CD4-positive, alpha-beta T cell treated with Interleukin-6 at 100 ng/mL for 8 hours (primary cell): ENCODE data around the gene DUSP9.

Source experiments
- DNase-seq: peaks from one replicate; pipeline ENCODE4 v3.0.0-alpha.2; 2020; ENCODE audit warnings: mixed read lengths, low spot score

The DUSP9 gene

GRCh38 chrX:153622661-153623309 is 24.2 kb upstream of the DUSP9 start:
- DNase-seq, result no peak

GRCh38 chrX:153623310-153624029 is 23.5 kb upstream of the DUSP9 start:
- DNase-seq, result no peak

GRCh38 chrX:153624196-153625091 is 22.6 kb upstream of the DUSP9 start:
- DNase-seq, result no peak

- no peak for DNase-seq
Observed at GRCh38 chrX:153625271-153626024, 21.6 kb upstream of the DUSP9 start.

GRCh38 chrX:153626025-153626633 is 20.9 kb upstream of the DUSP9 start:
- no peak for DNase-seq

- DNase-seq, result no peak
Observed at GRCh38 chrX:153626863-153627674, 19.9 kb upstream of the DUSP9 start.

- no peak for DNase-seq
Observed at GRCh38 chrX:153627675-153628111, 19.3 kb upstream of the DUSP9 start.

GRCh38 chrX:153628129-153628528 is 18.9 kb upstream of the DUSP9 start:
- DNase-seq, result no peak

- DNase-seq, result no peak
Observed at GRCh38 chrX:153628665-153629064, 18.3 kb upstream of the DUSP9 start.

- no peak for DNase-seq
Observed at GRCh38 chrX:153631346-153631745, 15.7 kb upstream of the DUSP9 start.

GRCh38 chrX:153631907-153632594 is 15.0 kb upstream of the DUSP9 start:
- DNase-seq, result no peak

- no peak for DNase-seq
Observed at GRCh38 chrX:153632595-153632946, 14.4 kb upstream of the DUSP9 start.

GRCh38 chrX:153633048-153633447 is 14.0 kb upstream of the DUSP9 start:
- DNase-seq, result no peak

GRCh38 chrX:153633607-153634180 is 13.3 kb upstream of the DUSP9 start:
- DNase-seq, result no peak

GRCh38 chrX:153634236-153634635 is 12.8 kb upstream of the DUSP9 start:
- no peak for DNase-seq

- no peak for DNase-seq
Observed at GRCh38 chrX:153634832-153635231, 12.2 kb upstream of the DUSP9 start.

GRCh38 chrX:153635388-153635787 is 11.6 kb upstream of the DUSP9 start:
- no peak for DNase-seq

GRCh38 chrX:153635788-153636668 is 11.0 kb upstream of the DUSP9 start:
- DNase-seq, result no peak

GRCh38 chrX:153636716-153637115 is 10.3 kb upstream of the DUSP9 start:
- no peak for DNase-seq
